Duodenal mucosa (tissue), 2 donors: ENCODE data around the gene APBB2.

Source experiments
- H3K27ac ChIP-seq: one replicate; pipeline ENCODE4 v1.7.0; 2013; ENCODE audit warnings: low read depth, low read length
- H3K27me3 ChIP-seq, 2 donors: one replicate each; pipeline ENCODE4 v1.7.0; 2013; ENCODE audit warnings: low read length in 2 of 2, control low read depth in 1 of 2; ENCODE audit not compliant: insufficient read depth in 2 of 2, control insufficient read depth in 1 of 2
- H3K36me3 ChIP-seq, 2 donors: one replicate each; pipeline ENCODE4 v1.7.0; 2013; ENCODE audit warnings: low read length in 2 of 2, control low read depth in 1 of 2; ENCODE audit not compliant: insufficient read depth in 2 of 2, control insufficient read depth in 1 of 2
- H3K4me1 ChIP-seq, 2 donors: one replicate each; pipeline ENCODE4 v1.7.0; 2013; ENCODE audit warnings: low read length in 2 of 2, control low read depth in 1 of 2; ENCODE audit not compliant: insufficient read depth in 2 of 2, control insufficient read depth in 1 of 2
- H3K4me3 ChIP-seq, 2 donors: one replicate each; pipeline ENCODE4 v1.7.0; 2013; ENCODE audit warnings: low read length in 2 of 2, low read depth in 1 of 2
- H3K9ac ChIP-seq, 2 donors: one replicate each; pipeline ENCODE4 v1.7.0; 2013; ENCODE audit warnings: low read length in 2 of 2, low read depth in 1 of 2
- H3K9me3 ChIP-seq, 2 donors: one replicate each; pipeline ENCODE4 v1.7.0; 2013; ENCODE audit warnings: low read length in 2 of 2, control low read depth in 1 of 2; ENCODE audit not compliant: control insufficient read depth in 1 of 2

Gene APBB2

GRCh38 chr4:40837094-40837870, 377.1 kb downstream of the APBB2 start:
- H3K36me3 ChIP-seq: peaks cover 4 to 17% of the 10 kb centered on the region in 2 donors
- H3K9ac ChIP-seq: no peak overlapping the region
- H3K27me3 ChIP-seq: no peaks in the 10 kb centered on the region
- no peak overlapping the region for H3K4me3 ChIP-seq
- H3K27ac ChIP-seq: no peak overlapping the region
- H3K9me3 ChIP-seq: no peaks in the 10 kb centered on the region
- H3K4me1 ChIP-seq: no peaks in the 10 kb centered on the region

DNA sequence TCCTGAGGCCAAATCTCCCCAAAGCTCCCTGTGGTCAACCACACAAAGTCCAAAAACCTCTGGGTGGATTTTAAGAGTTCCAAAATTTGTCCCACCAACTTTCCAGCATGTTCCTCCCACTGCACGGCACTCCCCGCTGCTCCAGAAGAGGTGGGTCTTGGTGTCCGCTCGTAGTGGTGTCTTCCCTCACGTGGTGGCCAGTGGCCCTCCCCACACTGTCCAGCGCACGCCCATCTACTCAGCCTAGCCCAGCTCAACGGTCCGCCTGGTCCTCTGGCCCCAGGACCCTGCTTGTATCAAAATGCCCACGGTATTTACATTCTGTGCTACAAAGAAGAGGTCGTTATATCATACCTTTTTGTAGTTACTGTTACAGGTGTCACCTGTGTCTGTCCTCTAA, 381.1 kb downstream of the APBB2 start:
- H3K4me1 ChIP-seq: no peaks in the 10 kb centered on the region

GRCh38 chr4:40832175-40832574, 382.2 kb downstream of the APBB2 start:
- no peaks in the 10 kb centered on the region for H3K27me3 ChIP-seq
- no peaks in the 10 kb centered on the region for H3K4me1 ChIP-seq
- no peak overlapping the region for H3K9ac ChIP-seq
- H3K9me3 ChIP-seq: no peaks in the 10 kb centered on the region
- no peak overlapping the region for H3K4me3 ChIP-seq
- H3K27ac ChIP-seq: no peak overlapping the region
- peaks cover 13 to 26% of the 10 kb centered on the region in 2 donors for H3K36me3 ChIP-seq

More for the DNA sequence above, 381.1 kb downstream of the APBB2 start:
- Histone ChIP-seq H3K9me3 (no peaks in the 10 kb centered on the region), H3K27me3 (no peaks in the 10 kb centered on the region), H3K9ac (no peak overlapping the region), H3K36me3 (peaks cover 9 to 19% of the 10 kb centered on the region in 2 donors), H3K4me3 (no peak overlapping the region), H3K27ac (no peak overlapping the region)

DNA sequence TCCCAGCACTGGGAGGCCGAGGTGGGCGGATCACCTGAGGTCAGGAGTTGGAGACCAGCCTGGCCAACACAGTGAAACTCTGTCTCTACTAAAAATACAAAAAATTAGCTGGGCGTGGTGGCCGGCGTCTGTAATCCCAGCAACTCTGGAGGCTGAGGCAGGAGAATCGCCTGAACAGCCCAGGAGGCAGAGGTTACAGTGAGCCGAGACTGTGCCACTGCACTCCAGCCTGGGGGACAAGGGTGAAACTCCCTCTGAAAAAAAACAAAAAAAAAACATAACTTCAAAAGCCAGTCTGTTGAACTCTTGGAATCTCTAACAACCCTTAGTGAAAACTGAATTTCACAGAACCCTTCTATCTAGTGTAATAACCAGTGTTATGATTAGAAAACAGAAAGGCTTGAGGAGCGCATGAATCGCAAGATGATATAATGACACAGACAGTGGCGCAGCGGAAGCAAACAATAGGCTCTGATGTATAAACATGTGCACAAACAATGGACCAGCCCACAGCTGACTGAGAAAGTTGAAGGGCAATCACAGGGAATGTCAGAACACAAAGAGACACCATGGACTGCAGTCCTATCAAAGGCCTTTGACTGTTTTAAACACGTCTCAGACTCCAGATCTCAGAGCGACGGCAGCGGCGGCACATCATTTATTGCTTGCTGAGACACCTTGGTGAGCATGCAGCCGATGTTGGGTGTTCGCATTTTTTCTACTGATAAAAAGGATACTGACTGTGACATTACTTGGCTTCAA, 383.0 kb downstream of the APBB2 start:
- H3K9me3 ChIP-seq: no peaks in the 10 kb centered on the region
- H3K4me3 ChIP-seq: no peak overlapping the region
- peaks cover 13 to 31% of the 10 kb centered on the region in 2 donors for H3K36me3 ChIP-seq
- no peaks in the 10 kb centered on the region for H3K27me3 ChIP-seq
- no peaks in the 10 kb centered on the region for H3K4me1 ChIP-seq
- no peak overlapping the region for H3K27ac ChIP-seq
- H3K9ac ChIP-seq: no peak overlapping the region

- Histone ChIP-seq H3K27me3 (no peaks in the 10 kb centered on the region), H3K9me3 (no peaks in the 10 kb centered on the region), H3K4me3 (no peak overlapping the region), H3K36me3 (peaks cover 13 to 30% of the 10 kb centered on the region in 2 donors), H3K9ac (no peak overlapping the region), H3K4me1 (no peaks in the 10 kb centered on the region), H3K27ac (no peak overlapping the region)
These were observed 384.8 kb downstream of the APBB2 start for GRCh38 chr4:40829586-40829985.

GRCh38 chr4:40828661-40829060, 385.7 kb downstream of the APBB2 start:
- Histone ChIP-seq H3K9me3 (no peaks in the 10 kb centered on the region), H3K27ac (no peak overlapping the region), H3K4me3 (no peak overlapping the region), H3K36me3 (peaks cover 8 to 28% of the 10 kb centered on the region in 2 donors), H3K9ac (no peak overlapping the region), H3K27me3 (no peaks in the 10 kb centered on the region), H3K4me1 (no peaks in the 10 kb centered on the region)

- Histone ChIP-seq H3K36me3 (peaks cover 8 to 30% of the 10 kb centered on the region in 2 donors), H3K9me3 (no peaks in the 10 kb centered on the region)
These were observed 386.6 kb downstream of the APBB2 start for GRCh38 chr4:40827758-40828157.

GRCh38 chr4:40826821-40827220, 387.5 kb downstream of the APBB2 start:
- Histone ChIP-seq H3K36me3 (peaks cover 8 to 33% of the 10 kb centered on the region in 2 donors), H3K9ac (no peak overlapping the region), H3K4me1 (no peaks in the 10 kb centered on the region), H3K4me3 (no peak overlapping the region), H3K27ac (no peak overlapping the region), H3K27me3 (no peaks in the 10 kb centered on the region), H3K9me3 (no peaks in the 10 kb centered on the region)

More at GRCh38 chr4:40827758-40828157, 386.6 kb downstream of the APBB2 start:
- H3K9ac ChIP-seq: no peak overlapping the region
- H3K27me3 ChIP-seq: no peaks in the 10 kb centered on the region
- H3K27ac ChIP-seq: no peak overlapping the region
- no peaks in the 10 kb centered on the region for H3K4me1 ChIP-seq
- H3K4me3 ChIP-seq: no peak overlapping the region

GRCh38 chr4:40825014-40825838, 389.1 kb downstream of the APBB2 start:
- no peak overlapping the region for H3K27ac ChIP-seq
- no peaks in the 10 kb centered on the region for H3K4me1 ChIP-seq
- no peaks in the 10 kb centered on the region for H3K27me3 ChIP-seq
- H3K9ac ChIP-seq: no peak overlapping the region
- no peak overlapping the region for H3K4me3 ChIP-seq
- H3K36me3 ChIP-seq: peaks cover 8 to 35% of the 10 kb centered on the region in 2 donors
- no peaks in the 10 kb centered on the region for H3K9me3 ChIP-seq
